Measurements from ENCODE around the gene PTGS1. TPM values are rescaled to one million over a fixed set of nuclear protein-coding genes. Genes with fewer than 3 reads are reported as not detected.
A peak's percentile ranks its signal among the peaks of the same experiment; 100 is the strongest.

Gene PTGS1
- total RNA-seq, 4 donors from 2014 or later = 16.0 to 36.8 (median 20.1) TPM

- ATAC-seq (ENCODE audit: low FRiP score) (no peak), DNase-seq (ENCODE audit: low spot score) (peak; percentile 3)
- TF ChIP-seq CTCF (IDR thresholded peaks at IDR 0.05) = no peak
Observed at GRCh38 chr9:122338536-122338935, 32.3 kb upstream of the PTGS1 start.

- DNase-seq (ENCODE audit: low spot score) = peak; percentile 3
- TF ChIP-seq CTCF (IDR thresholded peaks at IDR 0.05) = no peak
Observed at GRCh38 chr9:122338994-122339393, 31.8 kb upstream of the PTGS1 start.

GRCh38 chr9:122339579-122339978, 31.2 kb upstream of the PTGS1 start:
- DNase-seq (ENCODE audit: low spot score) = no peak
- TF ChIP-seq CTCF (IDR thresholded peaks at IDR 0.05) = no peak
- ATAC-seq (ENCODE audit: low FRiP score) = no peak

More at GRCh38 chr9:122338994-122339393, 31.8 kb upstream of the PTGS1 start:
- no peak for ATAC-seq (ENCODE audit: low FRiP score)

GRCh38 chr9:122340161-122340560, 30.7 kb upstream of the PTGS1 start:
- no peak for ATAC-seq (ENCODE audit: low FRiP score)
- DNase-seq (ENCODE audit: low spot score) = no peak
- no peak for TF ChIP-seq CTCF (IDR thresholded peaks at IDR 0.05)

- TF ChIP-seq CTCF (IDR thresholded peaks at IDR 0.05) = no peak
- no peak for ATAC-seq (ENCODE audit: low FRiP score)
- no peak for DNase-seq (ENCODE audit: low spot score)
Observed at GRCh38 chr9:122342323-122343050, 28.3 kb upstream of the PTGS1 start.

GRCh38 chr9:122346478-122347347, 24.1 kb upstream of the PTGS1 start:
- no peak for DNase-seq (ENCODE audit: low spot score)
- no peak for TF ChIP-seq CTCF (IDR thresholded peaks at IDR 0.05)
- peak; percentile 58 for ATAC-seq (ENCODE audit: low FRiP score)
